ENCODE results near the gene WDR75.
A peak's percentile ranks its signal among the peaks of the same experiment; 100 is the strongest.
"Not testable (repeated sequence)": the region's sequence is repeated elsewhere in the genome, so short reads cannot be mapped to it uniquely, and the experiment has no call there.

The WDR75 gene

GRCh38 chr2:189441709-189442074 lies 418 bp downstream of the WDR75 start:
- DNase-seq (ENCODE audit: low read depth), result no peak

GRCh38 chr2:189442468-189442867 lies 1.2 kb downstream of the WDR75 start:
- no peak for DNase-seq (ENCODE audit: low read depth)

GRCh38 chr2:189444322-189444721 lies 3.0 kb downstream of the WDR75 start:
- no peak for DNase-seq (ENCODE audit: low read depth)

GRCh38 chr2:189446780-189447179 lies 5.5 kb downstream of the WDR75 start:
- no peak for DNase-seq (ENCODE audit: low read depth)

GRCh38 chr2:189454009-189454408 lies 12.7 kb downstream of the WDR75 start:
- DNase-seq (ENCODE audit: low read depth), result no peak

- no peak for DNase-seq (ENCODE audit: low read depth)
These were observed 23.8 kb downstream of the WDR75 start for GRCh38 chr2:189465076-189465475.

- DNase-seq (ENCODE audit: low read depth), result no peak
These were observed 24.2 kb downstream of the WDR75 start for GRCh38 chr2:189465478-189465877.

- no peak for DNase-seq (ENCODE audit: low read depth)
These were observed 24.8 kb downstream of the WDR75 start for GRCh38 chr2:189466046-189466445.

DNA sequence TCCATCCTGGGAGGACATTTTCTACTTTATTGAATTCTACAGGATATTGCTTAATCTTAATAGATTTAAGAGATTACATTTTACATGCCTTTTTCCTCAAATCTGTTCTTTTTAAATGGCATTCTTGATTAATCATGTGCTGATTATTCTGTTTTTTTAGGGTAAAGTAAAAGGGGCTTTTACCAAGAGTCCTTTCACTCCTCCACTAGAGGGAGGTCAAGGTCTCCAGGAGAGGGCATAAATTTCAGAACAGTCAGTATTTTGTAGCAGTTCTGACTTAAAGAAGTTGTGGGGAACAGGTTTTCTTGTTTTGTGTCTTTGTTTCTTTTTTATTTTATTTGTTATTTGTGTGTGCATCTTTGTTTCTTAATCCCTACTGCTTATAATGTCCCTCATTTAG lies 25.4 kb downstream of the WDR75 start:
- DNase-seq (ENCODE audit: low read depth), result peak; percentile 25

- DNase-seq (ENCODE audit: low read depth), result no peak
These were observed 25.9 kb downstream of the WDR75 start for GRCh38 chr2:189467160-189467559.

DNA sequence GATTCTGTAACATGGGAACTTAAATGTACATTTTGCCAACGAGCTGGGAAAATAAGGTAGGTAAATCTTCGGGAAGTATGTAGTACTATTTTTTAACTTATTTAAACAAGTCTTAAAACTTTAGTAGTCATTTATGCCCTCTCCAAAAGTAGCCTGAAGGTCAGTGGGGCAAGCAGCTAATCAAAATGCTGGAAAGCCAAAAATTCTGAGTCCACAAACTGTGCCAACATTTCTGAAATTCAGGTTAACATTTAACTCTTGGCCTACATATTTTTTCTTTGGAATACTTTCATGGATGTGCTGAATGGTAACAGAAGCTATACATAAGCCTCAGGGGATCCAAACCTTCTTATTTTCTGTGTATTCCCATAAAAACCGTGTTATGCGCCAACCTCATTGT lies 26.3 kb downstream of the WDR75 start:
- no peak for DNase-seq (ENCODE audit: low read depth)

DNA sequence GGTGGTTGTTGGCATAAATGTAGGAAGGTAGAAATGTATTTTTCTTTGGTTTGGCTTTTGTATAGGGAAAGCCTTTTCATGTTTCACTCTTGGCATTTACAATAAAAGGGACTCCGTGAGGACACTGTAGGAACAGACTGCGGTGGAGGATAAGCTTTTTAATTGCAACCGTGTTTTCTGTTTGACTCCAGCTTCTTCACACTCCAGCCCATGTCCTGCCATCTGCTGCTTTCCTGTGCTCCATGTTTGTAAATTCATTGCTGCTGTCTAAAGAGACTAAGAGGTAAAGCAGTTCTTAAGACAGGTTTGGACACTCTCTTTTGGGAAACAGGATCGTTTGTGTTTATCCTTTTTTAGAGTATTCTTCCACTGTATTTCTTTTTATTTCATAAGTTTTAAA lies 33.3 kb downstream of the WDR75 start:
- DNase-seq (ENCODE audit: low read depth), result no peak

DNA sequence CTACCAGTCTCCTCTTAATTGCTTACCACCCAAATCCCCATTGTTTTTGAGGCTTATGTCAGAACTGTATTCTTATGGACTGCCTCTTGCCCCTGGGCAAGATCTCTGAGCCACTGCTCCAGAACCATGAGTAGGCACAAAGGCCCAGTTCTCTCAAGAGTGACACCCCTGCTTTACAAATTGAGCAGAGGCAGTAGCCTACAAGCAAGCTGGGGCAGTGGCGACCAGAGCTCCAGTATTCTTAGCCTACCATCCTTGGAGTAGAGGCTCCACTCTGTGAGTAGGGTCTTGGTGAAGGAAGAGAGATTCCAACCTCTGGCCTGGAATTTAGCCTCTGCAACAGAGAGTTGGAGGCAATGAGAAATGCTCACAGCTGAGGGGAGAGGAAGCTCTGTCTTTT lies 36.5 kb downstream of the WDR75 start:
- DNase-seq (ENCODE audit: low read depth), result no peak

GRCh38 chr2:189478289-189478688 lies 37.0 kb downstream of the WDR75 start:
- DNase-seq (ENCODE audit: low read depth), result not testable (repeated sequence)

- no peak for DNase-seq (ENCODE audit: low read depth)
These were observed 39.8 kb downstream of the WDR75 start for GRCh38 chr2:189481071-189481470.

DNA sequence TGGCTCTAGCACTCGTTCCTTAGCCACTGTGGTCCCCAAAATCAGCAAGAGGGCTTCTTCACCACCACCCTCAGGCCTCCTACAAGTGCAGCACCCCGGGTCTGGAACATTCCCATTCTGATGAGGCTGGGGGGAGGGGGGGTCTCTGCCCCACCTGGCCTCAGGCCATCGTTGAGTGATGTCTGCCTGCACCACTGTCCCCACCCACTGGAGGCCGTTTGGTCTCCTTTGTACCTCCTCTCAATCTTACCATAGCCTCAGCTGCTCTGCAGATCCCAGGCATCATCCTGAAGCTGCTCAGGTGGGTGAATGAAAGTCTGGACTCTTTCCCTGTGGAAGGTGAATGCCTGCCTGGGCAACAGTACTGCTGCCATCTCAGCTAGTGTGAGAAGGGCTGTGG lies 42.3 kb downstream of the WDR75 start:
- DNase-seq (ENCODE audit: low read depth), result no peak

- DNase-seq (ENCODE audit: low read depth), result no peak
These were observed 42.9 kb downstream of the WDR75 start for GRCh38 chr2:189483980-189484740.

DNA sequence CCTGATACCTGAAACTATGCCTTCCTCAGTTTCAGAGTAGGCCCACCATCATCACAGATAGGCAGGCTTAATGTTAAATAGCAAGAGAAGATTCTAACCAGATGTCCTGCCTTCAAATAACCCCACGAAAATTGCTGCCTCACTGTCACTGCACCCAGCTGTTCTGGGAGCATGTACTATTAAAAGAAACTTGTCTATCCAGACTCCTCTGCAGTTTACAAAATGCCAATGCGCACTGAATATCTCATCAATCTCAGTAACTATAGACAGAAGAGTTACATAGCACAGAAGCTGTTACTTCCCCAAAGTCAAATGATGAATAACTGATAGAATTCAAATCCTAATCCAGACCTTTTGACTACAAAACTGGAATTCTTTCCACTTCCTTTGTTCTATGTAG lies 43.9 kb downstream of the WDR75 start:
- DNase-seq (ENCODE audit: low read depth), result no peak

GRCh38 chr2:189486237-189486770 lies 45.0 kb downstream of the WDR75 start:
- DNase-seq (ENCODE audit: low read depth), result no peak

DNA sequence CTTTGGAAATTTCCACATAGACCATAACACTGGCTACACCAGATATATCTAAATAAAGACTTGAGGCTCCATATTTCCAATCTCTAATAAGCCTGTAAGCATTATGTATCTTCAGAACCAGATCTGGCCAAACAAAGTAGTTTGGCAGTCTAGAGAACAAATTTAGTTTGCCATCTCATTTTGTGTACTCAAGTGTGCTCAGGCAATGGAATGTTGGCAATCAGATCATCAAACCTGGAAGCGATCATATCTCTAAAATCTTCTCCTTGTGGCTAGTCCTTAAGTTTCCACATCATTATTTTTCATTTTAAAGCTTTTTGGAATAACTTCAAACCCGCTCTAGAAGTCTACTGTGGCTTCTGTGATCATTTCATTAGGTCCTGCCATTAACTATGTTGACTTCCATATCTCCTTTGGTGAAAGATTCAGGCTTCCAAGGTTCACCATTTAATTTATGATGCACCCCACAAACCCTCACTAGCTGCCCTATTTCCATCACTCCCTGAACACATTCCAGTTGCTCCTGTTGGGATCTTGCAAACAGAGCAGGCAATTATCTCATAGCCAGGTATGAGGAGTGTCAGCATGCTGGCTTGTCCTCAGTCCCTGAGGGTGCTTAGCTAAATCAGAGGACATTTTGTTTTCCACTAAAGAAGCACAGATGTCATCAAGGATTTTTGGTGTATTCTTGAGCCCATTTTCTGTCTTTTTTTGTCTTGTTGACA lies 46.2 kb downstream of the WDR75 start:
- DNase-seq (ENCODE audit: low read depth), result no peak

DNA sequence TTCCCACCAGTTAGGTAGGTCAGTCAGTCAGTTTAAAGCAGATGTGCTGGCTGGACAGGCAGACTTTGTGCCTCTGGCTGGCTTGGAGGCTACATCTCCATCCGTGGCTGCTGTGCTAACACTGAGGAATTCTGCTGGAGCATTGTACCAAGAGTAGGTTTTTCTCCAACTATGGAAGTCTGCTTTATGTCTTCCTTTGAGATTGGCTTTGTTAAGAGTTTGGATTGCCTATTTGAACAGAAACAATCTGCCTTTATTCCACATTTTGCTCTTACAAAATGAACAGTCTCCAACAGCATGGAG lies 46.7 kb downstream of the WDR75 start:
- no peak for DNase-seq (ENCODE audit: low read depth)

DNA sequence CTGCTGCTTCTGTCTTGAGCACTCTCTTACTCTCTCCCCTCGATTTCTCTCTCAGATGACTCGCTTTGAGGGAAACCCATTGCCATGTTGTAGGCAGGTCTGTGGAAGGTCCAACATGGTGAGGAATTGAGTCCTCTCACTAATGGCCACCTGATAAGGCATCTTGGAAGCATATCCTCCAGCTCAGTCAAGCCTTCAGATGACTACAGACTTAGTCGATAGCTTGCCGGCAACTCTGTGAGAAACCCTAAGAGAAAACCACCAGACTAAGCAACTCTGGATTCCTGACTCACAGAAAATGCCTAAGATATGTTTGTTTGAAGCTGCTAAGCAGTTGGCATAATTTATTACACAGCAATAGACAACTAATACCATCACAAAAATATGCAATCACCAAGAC lies 51.2 kb downstream of the WDR75 start:
- DNase-seq (ENCODE audit: low read depth), result no peak

DNA sequence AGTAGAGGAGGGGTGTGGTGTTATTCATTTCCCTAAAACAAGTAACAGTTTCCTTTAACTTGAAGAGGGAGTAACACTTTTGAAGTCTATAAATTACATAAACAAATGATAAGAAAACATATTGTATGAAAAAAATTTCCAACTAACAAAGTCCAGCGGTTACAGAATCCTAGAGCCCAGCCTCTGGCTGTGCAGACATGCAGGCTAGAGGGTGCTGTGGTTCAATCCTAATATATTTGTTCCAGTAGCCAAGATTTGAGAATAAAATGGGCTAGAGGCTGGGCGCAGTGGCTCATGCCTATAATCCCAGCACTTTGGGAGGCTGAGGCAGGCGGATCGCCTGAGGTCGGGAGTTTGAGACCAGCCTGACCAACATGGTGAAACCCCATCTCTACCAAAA lies 56.9 kb downstream of the WDR75 start:
- DNase-seq (ENCODE audit: low read depth), result no peak

- DNase-seq (ENCODE audit: low read depth), result no peak
These were observed 57.9 kb downstream of the WDR75 start for GRCh38 chr2:189499137-189499536.

Measured in CMK (cell line).